BE2C (cell line): ENCODE measurements around the gene POMT2.

ENCODE experiments used
- DNase-seq: peaks from one replicate; pipeline ENCODE4 v3.0.0-alpha.2; 2020
- H3K27me3 ChIP-seq: fragments of 250-450 bp; sonication (Bioruptor Pico); 2 replicates; pipeline ENCODE4 v1.5.1; 2020; ENCODE audit warnings: mild to moderate bottlenecking
- H3K36me3 ChIP-seq: fragments of 250-450 bp; sonication (Bioruptor Pico); 2 replicates; pipeline ENCODE4 v1.5.1; 2020; ENCODE audit warnings: mild to moderate bottlenecking
- H3K4me1 ChIP-seq: fragments of 250-450 bp; sonication (Bioruptor Pico); 2 replicates; pipeline ENCODE4 v1.5.1; 2020
- H3K4me3 ChIP-seq: 2 replicates; pipeline ENCODE4 v1.5.1; 2011; ENCODE audit warnings: low read depth, low read length
- H3K9me3 ChIP-seq: fragments of 250-450 bp; sonication (Bioruptor Pico); 2 replicates; pipeline ENCODE4 v1.5.1; 2020
- CTCF ChIP-seq: IDR thresholded peaks from 2 replicates; pipeline ENCODE4 v1.5.1; 2012; ENCODE audit warnings: mild to moderate bottlenecking, low read depth, low read length

The POMT2 gene

GRCh38 chr14:77302926-77303325, 17.8 kb downstream of the POMT2 start:
- Histone ChIP-seq H3K9me3 (no peaks in the 10 kb centered on the region), H3K4me1 (no peaks in the 10 kb centered on the region; the same call in 1 of the 2 replicates), H3K27me3 (no peaks in the 10 kb centered on the region), H3K4me3 (no peak overlapping the region), H3K36me3 (no peaks in the 10 kb centered on the region; the same call in 1 of the 2 replicates)
- DNase-seq = no peak
- TF ChIP-seq CTCF = no peak

- Histone ChIP-seq H3K4me1 (no peaks in the 10 kb centered on the region; the same call in 1 of the 2 replicates), H3K36me3 (no peaks in the 10 kb centered on the region; the same call in none of the 2 replicates), H3K27me3 (no peaks in the 10 kb centered on the region), H3K9me3 (no peaks in the 10 kb centered on the region), H3K4me3 (no peak overlapping the region)
- peak; percentile 87 for DNase-seq
- TF ChIP-seq CTCF = peak; percentile 95
These were observed 19.6 kb downstream of the POMT2 start for GRCh38 chr14:77301103-77301502.

GRCh38 chr14:77299771-77300170, 20.9 kb downstream of the POMT2 start:
- TF ChIP-seq CTCF = no peak
- Histone ChIP-seq H3K4me1 (no peaks in the 10 kb centered on the region; the same call in 1 of the 2 replicates), H3K36me3 (peaks cover 4% of the 10 kb centered on the region), H3K4me3 (no peak overlapping the region), H3K9me3 (no peaks in the 10 kb centered on the region), H3K27me3 (no peaks in the 10 kb centered on the region)
- DNase-seq = no peak

- Histone ChIP-seq H3K27me3 (no peaks in the 10 kb centered on the region), H3K36me3 (peaks cover 4% of the 10 kb centered on the region)
- no peak for TF ChIP-seq CTCF
These were observed 23.8 kb downstream of the POMT2 start for GRCh38 chr14:77296906-77297305.

GRCh38 chr14:77296155-77296554, 24.5 kb downstream of the POMT2 start:
- DNase-seq = peak; percentile 78
- no peak overlapping the region for H3K4me3 ChIP-seq
- no peak for TF ChIP-seq CTCF
- no peaks in the 10 kb centered on the region for H3K27me3 ChIP-seq
- no peaks in the 10 kb centered on the region; the same call in 1 of the 2 replicates for H3K4me1 ChIP-seq
- no peaks in the 10 kb centered on the region for H3K9me3 ChIP-seq
- peaks cover 4% of the 10 kb centered on the region for H3K36me3 ChIP-seq

More at GRCh38 chr14:77296906-77297305, 23.8 kb downstream of the POMT2 start:
- Histone ChIP-seq H3K4me1 (no peaks in the 10 kb centered on the region; the same call in 1 of the 2 replicates), H3K9me3 (no peaks in the 10 kb centered on the region), H3K4me3 (no peak overlapping the region)
- no peak for DNase-seq

GRCh38 chr14:77290705-77291104, 30.0 kb downstream of the POMT2 start:
- no peak for DNase-seq
- Histone ChIP-seq H3K4me1 (no peaks in the 10 kb centered on the region; the same call in 1 of the 2 replicates), H3K36me3 (peaks cover 1% of the 10 kb centered on the region; the same call in 1 of the 2 replicates), H3K4me3 (no peak overlapping the region), H3K27me3 (no peaks in the 10 kb centered on the region), H3K9me3 (no peaks in the 10 kb centered on the region)
- TF ChIP-seq CTCF = peak; percentile 19
